ENCODE results near the gene PPM1L.

Gene PPM1L

GRCh38 chr3:160852856-160853255 lies 96.8 kb downstream of the PPM1L start:
- no peak for DNase-seq (ENCODE audit: low read depth)

- no peak for DNase-seq (ENCODE audit: low read depth)
Observed at GRCh38 chr3:160856450-160856849, 100.4 kb downstream of the PPM1L start.

- DNase-seq (ENCODE audit: low read depth), result no peak
Observed at GRCh38 chr3:160857476-160858119, 101.6 kb downstream of the PPM1L start.

- no peak for DNase-seq (ENCODE audit: low read depth)
Observed at GRCh38 chr3:160860346-160860745, 104.3 kb downstream of the PPM1L start.

- no peak for DNase-seq (ENCODE audit: low read depth)
Observed at GRCh38 chr3:160869825-160870224, 113.8 kb downstream of the PPM1L start.

GRCh38 chr3:160870327-160870726 lies 114.3 kb downstream of the PPM1L start:
- DNase-seq (ENCODE audit: low read depth), result no peak

GRCh38 chr3:160874736-160875135 lies 118.7 kb downstream of the PPM1L start:
- DNase-seq (ENCODE audit: low read depth), result no peak

GRCh38 chr3:160876643-160877042 lies 120.6 kb downstream of the PPM1L start:
- DNase-seq (ENCODE audit: low read depth), result no peak

- DNase-seq (ENCODE audit: low read depth), result no peak
Observed at GRCh38 chr3:160879859-160880258, 123.8 kb downstream of the PPM1L start.

- no peak for DNase-seq (ENCODE audit: low read depth)
Observed at GRCh38 chr3:160883373-160883772, 127.3 kb downstream of the PPM1L start.

GRCh38 chr3:160885791-160886286 lies 129.8 kb downstream of the PPM1L start:
- no peak for DNase-seq (ENCODE audit: low read depth)

GRCh38 chr3:160886421-160886820 lies 130.4 kb downstream of the PPM1L start:
- no peak for DNase-seq (ENCODE audit: low read depth)

GRCh38 chr3:160893207-160893606 lies 137.2 kb downstream of the PPM1L start:
- no peak for DNase-seq (ENCODE audit: low read depth)

GRCh38 chr3:160904691-160905090 lies 148.7 kb downstream of the PPM1L start:
- DNase-seq (ENCODE audit: low read depth), result no peak

- no peak for DNase-seq (ENCODE audit: low read depth)
Observed at GRCh38 chr3:160906646-160907045, 150.6 kb downstream of the PPM1L start.

GRCh38 chr3:160909917-160910316 lies 153.9 kb downstream of the PPM1L start:
- DNase-seq (ENCODE audit: low read depth), result no peak

GRCh38 chr3:160911411-160911810 lies 155.4 kb downstream of the PPM1L start:
- DNase-seq (ENCODE audit: low read depth), result no peak

- no peak for DNase-seq (ENCODE audit: low read depth)
Observed at GRCh38 chr3:160916472-160916871, 160.4 kb downstream of the PPM1L start.

- no peak for DNase-seq (ENCODE audit: low read depth)
Observed at GRCh38 chr3:160919942-160920341, 163.9 kb downstream of the PPM1L start.

- no peak for DNase-seq (ENCODE audit: low read depth)
Observed at GRCh38 chr3:160921020-160921635, 165.1 kb downstream of the PPM1L start.

GRCh38 chr3:160924776-160925175 lies 168.7 kb downstream of the PPM1L start:
- DNase-seq (ENCODE audit: low read depth), result no peak

- no peak for DNase-seq (ENCODE audit: low read depth)
Observed at GRCh38 chr3:160927620-160928019, 171.6 kb downstream of the PPM1L start.

- DNase-seq (ENCODE audit: low read depth), result no peak
Observed at GRCh38 chr3:160928183-160928726, 172.2 kb downstream of the PPM1L start.

GRCh38 chr3:160929595-160929994 lies 173.6 kb downstream of the PPM1L start:
- DNase-seq (ENCODE audit: low read depth), result no peak

Data from activated T-helper 1 cell treated with Interleukin-2 at 50 U/mL for 16 hours (primary cell).